Occipital lobe (tissue), 2 donors: ENCODE measurements around the gene ADAMTSL2. TPM values are rescaled to one million over a fixed set of nuclear protein-coding genes. Genes with fewer than 3 reads are reported as not detected.

Source experiments
- DNase-seq: peaks from one replicate; lab custom pipeline; 2025; lab: John Stamatoyannopoulos, UW
- total RNA-seq: library from RNA; depleted of rRNA; stranded (reverse); fragments of >200 nt; gene quantifications from one replicate; pipeline ENCODE4 v1.2.3, GENCODE V29; 2014

Gene ADAMTSL2
- total RNA-seq, 1 donor from 2014 or later: 3.3 TPM

GRCh38 chr9:133573791-133574515 is 39.4 kb downstream of the ADAMTSL2 start:
- no peak for DNase-seq

- no peak for DNase-seq
These were observed 40.3 kb downstream of the ADAMTSL2 start for GRCh38 chr9:133574771-133575170.

GRCh38 chr9:133575186-133576030 is 40.9 kb downstream of the ADAMTSL2 start:
- DNase-seq: no peak

- DNase-seq: no peak
These were observed 41.7 kb downstream of the ADAMTSL2 start for GRCh38 chr9:133576031-133576874.

DNA sequence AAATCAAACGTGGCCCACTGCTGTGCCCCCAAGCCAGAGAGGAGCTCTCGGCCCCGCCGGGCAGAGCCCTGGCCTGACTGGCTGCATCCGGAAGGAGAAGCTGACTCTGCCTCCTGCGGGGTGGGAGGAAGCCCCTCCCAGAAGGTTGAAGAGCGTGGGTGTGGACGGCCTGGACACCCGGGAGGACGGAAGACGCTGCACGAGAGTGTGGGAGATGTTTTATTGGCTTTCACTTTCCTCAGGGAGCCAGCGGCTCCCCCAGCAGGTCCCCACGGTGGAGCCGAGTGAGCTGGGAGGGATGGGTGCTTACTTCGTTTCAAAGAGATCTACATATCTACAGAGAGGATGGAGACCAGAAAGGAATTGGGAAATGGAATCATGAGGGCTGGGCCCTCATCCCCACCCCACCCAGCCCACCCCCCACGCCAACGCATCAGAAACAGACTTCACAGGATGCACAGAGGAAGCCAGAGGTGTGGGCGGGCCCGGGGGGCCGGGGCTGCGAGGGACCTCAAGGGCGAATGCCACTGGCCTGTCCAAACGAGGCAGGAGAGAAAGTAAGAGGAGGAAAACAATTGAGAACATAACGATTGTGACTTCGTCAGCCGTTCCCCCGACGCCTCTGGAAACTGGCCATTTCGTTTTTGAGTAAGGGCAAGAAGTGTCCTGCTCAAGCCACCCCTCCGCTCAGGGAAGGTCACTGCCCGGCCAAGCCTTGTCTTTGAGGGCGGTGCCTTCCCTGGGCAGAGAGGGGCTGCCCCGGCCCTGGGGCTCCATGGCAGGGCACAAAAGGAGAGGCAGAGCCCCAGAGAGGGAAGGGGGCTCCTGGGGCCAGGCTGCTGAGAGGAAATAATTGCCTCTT is 42.6 kb downstream of the ADAMTSL2 start:
- no peak for DNase-seq

GRCh38 chr9:133577737-133578112 is 43.2 kb downstream of the ADAMTSL2 start:
- DNase-seq: no peak

GRCh38 chr9:133578524-133579441 is 44.3 kb downstream of the ADAMTSL2 start:
- no peak for DNase-seq

- DNase-seq: no peak
These were observed 45.3 kb downstream of the ADAMTSL2 start for GRCh38 chr9:133579601-133580418.

- peak; percentile 44 for DNase-seq
These were observed 45.9 kb downstream of the ADAMTSL2 start for GRCh38 chr9:133580419-133580738.

GRCh38 chr9:133581011-133581410 is 46.5 kb downstream of the ADAMTSL2 start:
- DNase-seq: no peak

DNA sequence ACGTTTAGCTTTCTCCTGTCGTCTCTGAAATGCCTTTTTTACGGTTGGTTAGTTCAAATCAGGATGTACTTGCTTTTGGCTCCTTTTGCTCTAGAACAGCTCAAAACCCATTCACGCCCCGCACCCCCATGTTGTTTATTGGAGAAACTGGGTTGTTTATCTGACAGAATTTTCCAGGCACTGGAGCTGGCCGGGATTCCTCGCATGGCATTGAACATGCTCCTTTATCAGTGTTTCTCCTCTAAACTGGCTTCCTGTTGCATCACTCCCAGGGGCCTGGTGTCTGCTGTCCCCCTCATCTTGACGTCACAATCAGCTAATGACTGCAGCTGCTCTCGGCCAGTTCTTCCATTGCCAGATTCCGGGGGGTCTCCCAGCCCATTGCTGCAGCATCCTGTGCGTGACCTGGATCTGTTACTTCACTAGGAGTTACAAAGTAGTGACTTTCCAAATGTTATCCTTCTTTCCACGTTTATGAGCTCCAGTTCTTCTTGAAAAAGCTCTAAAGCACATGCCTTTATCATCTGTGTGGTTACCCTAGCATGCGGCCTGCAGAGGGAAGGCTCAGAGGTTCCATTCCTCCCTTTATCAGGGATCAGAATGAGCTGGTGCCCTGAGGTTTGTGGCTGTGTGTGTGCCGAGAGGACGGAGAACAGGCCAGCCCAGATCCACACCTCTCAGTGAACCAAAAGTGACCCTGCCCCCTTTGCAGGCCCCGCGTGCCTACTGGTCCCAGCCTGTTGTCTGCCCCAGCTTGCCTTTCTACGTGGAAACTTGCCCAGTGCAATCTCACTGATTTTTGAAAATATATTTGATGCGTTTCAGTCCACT is 47.2 kb downstream of the ADAMTSL2 start:
- DNase-seq: no peak

DNA sequence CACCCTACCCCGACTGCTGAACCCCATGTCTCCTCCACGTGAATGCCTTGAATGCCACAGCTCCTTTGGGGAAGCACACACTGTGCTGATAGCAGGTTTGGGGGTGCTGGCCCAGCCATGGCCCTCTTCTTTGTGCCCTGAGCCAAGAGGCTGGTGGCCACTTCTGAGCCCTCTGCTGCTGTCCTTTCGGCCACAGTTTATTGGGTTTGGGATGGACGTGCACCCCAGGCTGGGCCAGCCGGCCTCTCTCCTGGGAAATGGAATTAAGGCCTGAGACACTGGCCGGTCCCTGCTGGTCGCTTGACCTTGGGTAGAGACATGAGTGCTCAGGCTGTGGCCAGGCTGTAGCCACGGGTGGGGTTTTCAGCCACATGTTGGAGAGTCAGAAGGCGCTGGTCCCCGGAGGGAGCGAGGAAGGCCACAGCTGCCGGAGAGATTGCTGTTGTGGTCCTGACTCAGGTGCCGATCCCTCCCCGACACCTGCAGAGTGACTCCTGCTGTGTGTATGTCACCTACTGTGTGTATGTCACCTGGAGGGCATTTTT is 48.1 kb downstream of the ADAMTSL2 start:
- no peak for DNase-seq

DNA sequence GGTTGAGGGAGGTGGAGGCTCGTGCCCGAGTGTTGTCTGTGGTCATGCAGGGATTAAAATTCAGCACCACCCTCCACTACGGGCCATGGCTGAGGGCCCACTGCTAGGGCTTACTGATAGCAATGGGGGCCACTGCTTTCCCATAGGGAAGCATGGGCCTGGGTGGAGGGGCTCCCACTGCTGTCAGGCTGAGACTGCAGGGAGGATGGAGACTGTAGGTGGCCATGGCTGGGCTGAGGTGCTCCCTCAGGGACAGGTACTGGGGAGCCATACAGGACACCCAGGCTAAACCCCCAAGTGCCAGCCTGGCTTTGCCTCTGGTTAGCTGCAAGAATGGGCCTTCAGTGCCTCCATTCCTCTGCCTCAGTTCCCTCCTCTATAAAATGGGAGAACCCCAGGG is 48.6 kb downstream of the ADAMTSL2 start:
- DNase-seq: no peak

DNA sequence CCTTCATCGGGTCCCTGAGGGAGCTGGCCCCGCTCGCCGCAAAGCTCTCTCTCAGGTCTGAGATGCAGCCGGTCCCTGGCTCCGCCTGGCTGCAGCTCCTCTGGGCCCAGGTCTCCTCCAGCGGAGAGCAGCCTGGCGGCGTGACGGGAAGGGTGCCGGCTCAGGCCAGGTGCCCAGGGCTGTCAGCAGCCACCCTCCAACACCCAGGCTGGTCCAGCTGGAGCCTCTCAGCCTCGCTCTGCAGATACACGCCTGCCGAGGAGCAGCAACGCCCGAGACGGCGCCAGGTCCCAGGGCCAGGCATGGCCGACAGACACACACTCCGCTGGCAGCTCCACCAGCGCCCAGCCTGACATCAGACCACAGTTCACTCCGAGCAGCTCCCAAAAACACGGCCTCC is 49.1 kb downstream of the ADAMTSL2 start:
- no peak for DNase-seq

GRCh38 chr9:133584167-133584558 is 49.7 kb downstream of the ADAMTSL2 start:
- no peak for DNase-seq

- no peak for DNase-seq
These were observed 50.3 kb downstream of the ADAMTSL2 start for GRCh38 chr9:133584559-133585476.
